D721Med (cell line): ENCODE data around the gene SYAP1.
A peak's percentile ranks its signal among the peaks of the same experiment; 100 is the strongest.

Experiments
- DNase-seq: peaks from one replicate; pipeline ENCODE4 v3.0.0; 2011; ENCODE audit warnings: low spot score; ENCODE audit not compliant: insufficient read length
- FAIRE-seq: peaks from 2 replicates; lab custom pipeline; 2011; peaks lifted over from hg19 to GRCh38; lab: Jason Lieb, UNC
- TF ChIP-seq, protein P1 (sequence below): IDR thresholded peaks from 2 replicates; pipeline ENCODE4 v1.5.1; 2012; ENCODE audit warnings: mild to moderate bottlenecking, control low read depth; ENCODE audit not compliant: insufficient read depth; ENCODE audit errors: missing control alignments

SYAP1 gene

DNA sequence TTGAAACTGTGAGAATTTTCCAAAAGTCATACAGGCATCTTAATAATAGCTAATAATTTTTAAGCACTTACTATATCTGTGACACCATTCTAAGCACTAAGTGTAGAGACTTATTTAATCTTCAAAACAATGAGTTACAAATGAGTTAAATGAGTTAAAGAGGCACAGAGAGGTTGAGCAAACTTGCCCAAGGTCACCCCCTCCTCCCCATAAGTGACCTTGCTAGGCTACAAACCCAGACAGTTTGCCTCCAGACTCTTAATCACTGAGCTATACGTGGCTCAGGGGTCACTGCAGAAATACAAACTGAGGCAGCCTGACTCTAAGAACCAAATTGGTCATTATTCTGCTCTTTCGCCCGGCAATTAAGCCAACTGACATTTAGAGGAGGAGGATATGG lies 22.5 kb upstream of the SYAP1 start:
- FAIRE-seq (no peak), DNase-seq (no peak)
- TF ChIP-seq, protein P1, sequence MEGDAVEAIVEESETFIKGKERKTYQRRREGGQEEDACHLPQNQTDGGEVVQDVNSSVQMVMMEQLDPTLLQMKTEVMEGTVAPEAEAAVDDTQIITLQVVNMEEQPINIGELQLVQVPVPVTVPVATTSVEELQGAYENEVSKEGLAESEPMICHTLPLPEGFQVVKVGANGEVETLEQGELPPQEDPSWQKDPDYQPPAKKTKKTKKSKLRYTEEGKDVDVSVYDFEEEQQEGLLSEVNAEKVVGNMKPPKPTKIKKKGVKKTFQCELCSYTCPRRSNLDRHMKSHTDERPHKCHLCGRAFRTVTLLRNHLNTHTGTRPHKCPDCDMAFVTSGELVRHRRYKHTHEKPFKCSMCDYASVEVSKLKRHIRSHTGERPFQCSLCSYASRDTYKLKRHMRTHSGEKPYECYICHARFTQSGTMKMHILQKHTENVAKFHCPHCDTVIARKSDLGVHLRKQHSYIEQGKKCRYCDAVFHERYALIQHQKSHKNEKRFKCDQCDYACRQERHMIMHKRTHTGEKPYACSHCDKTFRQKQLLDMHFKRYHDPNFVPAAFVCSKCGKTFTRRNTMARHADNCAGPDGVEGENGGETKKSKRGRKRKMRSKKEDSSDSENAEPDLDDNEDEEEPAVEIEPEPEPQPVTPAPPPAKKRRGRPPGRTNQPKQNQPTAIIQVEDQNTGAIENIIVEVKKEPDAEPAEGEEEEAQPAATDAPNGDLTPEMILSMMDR: no peak

DNA sequence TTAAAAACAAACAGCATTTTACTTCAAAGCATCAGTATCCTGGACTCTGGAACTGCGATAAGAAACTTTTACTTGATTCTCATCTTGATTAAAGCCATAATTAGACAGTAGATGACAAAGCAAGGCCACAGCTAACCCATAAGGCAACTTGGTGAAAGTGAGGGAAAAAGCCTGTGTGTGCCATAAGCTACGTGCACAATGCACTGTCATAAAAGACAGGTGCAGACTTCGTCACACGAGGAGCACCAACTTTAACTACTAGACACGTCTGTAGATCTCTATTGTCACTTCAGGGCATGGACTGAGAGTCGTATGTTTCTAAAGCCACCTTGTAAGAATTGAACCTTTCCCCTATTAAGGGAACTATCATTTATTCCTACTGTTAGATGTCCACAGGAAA lies 20.0 kb upstream of the SYAP1 start:
- no peak for FAIRE-seq
- TF ChIP-seq, protein P1: no peak

DNA sequence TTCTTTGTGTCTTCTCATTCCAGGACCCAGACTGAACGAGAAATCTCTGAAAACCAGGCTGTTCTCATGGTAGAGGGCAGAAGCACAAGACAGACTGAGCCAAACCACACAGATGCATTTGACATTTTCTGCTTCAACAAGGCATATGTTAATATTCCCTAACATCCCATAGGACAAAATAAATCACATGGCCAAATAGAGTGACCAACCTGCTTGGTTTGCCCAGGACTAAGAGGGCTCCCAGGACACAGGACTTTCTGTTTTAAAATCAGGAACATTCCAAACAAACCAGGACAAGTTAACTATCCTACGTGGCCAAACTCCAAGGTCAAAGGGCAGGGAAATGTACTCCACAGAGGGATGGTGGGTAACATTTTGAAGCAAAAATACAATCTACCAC lies 18.7 kb upstream of the SYAP1 start:
- TF ChIP-seq, protein P1: no peak
- FAIRE-seq (no peak), DNase-seq (no peak)

More for the DNA sequence above, 20.0 kb upstream of the SYAP1 start:
- no peak for DNase-seq

DNA sequence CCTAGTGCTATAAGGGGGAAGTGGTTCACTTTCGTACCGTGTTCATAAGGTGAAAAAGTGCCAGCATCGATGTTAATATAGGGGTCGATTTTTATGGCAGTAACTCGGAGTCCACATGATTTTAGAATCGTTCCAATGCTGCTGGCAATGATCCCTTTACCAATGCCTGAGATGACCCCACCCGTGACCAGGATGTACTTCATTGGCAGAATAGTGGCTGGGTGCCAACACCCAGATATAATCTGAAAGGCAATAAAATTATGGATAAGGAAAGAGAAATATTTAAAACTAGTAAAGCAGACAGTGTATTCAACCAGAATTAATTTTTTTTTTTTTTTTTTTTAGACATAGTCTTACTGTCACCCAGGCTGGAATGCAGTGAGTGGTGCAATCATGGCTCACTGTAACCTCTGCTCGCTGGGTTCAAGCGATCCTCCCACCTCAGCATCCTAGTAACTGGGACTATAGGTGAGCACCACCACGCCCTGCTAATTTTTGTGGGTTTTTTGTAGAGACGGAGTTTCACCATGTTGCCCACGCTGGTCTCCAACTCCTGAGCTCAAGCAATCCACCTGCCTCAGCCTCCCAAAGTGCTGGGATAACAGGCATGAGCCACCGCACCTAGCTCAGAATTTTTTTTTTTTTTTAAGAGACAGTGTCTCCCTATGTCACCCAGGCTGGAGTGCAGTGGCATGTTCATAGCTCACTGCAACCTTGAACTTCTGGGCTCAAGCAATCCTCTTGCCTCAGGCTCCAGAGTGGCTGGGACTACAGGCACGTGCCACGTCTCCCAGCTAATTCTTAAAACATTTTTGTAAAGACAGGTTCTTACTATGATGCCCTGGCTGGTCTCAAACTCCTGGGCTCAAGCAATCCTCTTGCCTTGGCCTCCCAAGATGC lies 16.5 kb upstream of the SYAP1 start:
- FAIRE-seq (no peak), DNase-seq (no peak)
- TF ChIP-seq, protein P1: no peak

DNA sequence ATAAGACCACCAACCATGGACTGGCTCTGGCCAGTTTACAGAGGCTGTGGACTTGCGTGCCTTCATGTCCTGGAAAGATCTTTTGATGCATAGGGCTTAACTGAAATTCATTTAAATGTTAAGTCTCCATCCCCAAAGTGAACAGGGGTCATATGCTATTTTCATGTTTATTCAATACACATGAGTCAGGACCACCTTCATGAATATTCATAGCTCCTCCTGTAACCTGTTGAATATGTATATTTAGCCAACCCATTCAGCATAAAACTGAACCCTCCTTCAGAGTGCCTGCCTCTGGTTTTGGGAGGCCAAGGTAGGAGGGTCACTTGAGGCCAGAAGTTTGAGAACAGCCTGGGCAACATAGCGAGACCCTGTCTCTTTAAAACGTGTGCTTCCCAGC lies 14.0 kb upstream of the SYAP1 start:
- TF ChIP-seq, protein P1: no peak
- DNase-seq (no peak), FAIRE-seq (no peak)

DNA sequence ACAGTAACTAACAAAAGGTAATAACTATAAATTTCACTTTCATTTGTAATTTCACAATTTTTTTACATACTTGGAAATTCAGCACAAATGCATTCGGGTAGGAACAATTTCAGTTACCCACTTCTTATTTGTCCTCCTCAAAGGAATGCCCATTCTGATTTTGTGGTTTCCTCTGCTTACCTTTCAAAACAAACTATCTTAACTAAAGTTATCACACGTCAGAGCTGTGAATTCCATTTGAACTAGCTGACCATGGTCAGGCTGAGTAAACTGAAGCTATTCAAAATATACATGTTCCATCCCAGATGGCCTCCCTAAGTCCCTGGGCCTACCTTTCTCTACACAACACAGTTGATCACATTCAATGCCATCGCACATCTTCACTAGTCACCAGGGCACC lies 11.4 kb upstream of the SYAP1 start:
- DNase-seq: no peak
- TF ChIP-seq, protein P1: no peak
- FAIRE-seq: no peak

DNA sequence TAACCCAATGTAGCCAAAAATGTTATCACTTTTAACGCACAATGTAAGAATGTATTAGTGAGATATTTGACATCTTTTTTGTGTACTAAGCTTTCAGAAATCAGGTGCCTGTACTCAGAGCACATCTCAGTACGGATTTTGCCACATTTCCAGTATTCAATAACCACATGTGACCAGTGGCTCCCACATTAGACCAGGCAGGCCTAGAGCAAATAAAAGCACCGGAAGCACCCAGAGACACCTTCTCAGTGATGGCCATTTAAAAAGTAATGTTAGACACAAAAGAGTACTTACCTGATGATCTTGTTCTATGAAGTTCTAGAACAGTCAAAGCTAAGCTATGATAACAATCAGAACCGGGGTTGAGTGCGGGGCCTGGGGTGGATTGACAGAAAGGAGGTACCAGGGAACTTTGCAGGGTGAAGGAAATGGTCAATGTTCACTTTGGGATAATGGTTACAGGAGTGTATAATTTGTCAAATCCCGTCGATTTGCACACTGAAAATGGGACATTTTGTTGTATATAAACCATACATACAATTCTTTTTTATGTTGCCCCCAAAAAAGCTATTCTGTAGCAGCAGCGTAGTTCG lies 8.1 kb upstream of the SYAP1 start:
- TF ChIP-seq, protein P1: no peak
- FAIRE-seq: peak; percentile 60
- no peak for DNase-seq
